Lower leg skin (tissue), 4 donors: ENCODE results near the gene ZBTB8B. TPM values are rescaled to one million over a fixed set of nuclear protein-coding genes. Genes with fewer than 3 reads are reported as not detected.

Source experiments
- DNase-seq, 2 donors: peaks; one replicate each; pipeline ENCODE4 v3.0.0-alpha.2; 2019; ENCODE audit warnings: low spot score in 2 of 2
- H3K4me3 ChIP-seq: fragments of 200-600 bp; sonication (generic); 2 replicates; pipeline ENCODE4 v1.5.1; 2017; ENCODE audit warnings: mild to moderate bottlenecking, low read depth; ENCODE audit not compliant: poor library complexity, severe bottlenecking
- CTCF ChIP-seq, 3 donors: fragments of 450-650 bp; IDR thresholded peaks; one replicate each; pipeline ENCODE4 v1.5.1; 2016; ENCODE audit warnings: antibody characterized with exemption in 3 of 3, mild to moderate bottlenecking in 3 of 3, moderate library complexity in 2 of 3
- POLR2A ChIP-seq, 2 donors: fragments of 450-650 bp; IDR thresholded peaks; one replicate each; pipeline ENCODE4 v1.6.1; 2016 to 2017; ENCODE audit warnings: antibody characterized with exemption in 2 of 2, mild to moderate bottlenecking in 1 of 2, moderate library complexity in 1 of 2
- WGBS, 2 donors: methylation state at CpG; one replicate each; pipeline ENCODE4 v1.1.5; 2018; 5-methylcytosine and 5-hydroxymethylcytosine counted together
- intact Hi-C: fragments of 100-400 bp; cut with DNase I; formaldehyde crosslinking; loops from one replicate; pipeline ENCODE4 v1.15.0; 2023; ENCODE audit warnings: low total_unique reads
- total RNA-seq, 4 donors: library from RNA; depleted of rRNA; stranded (reverse); fragments of >200 nt; gene quantifications; one replicate each; pipeline ENCODE4 v1.1.0, GENCODE V29; 2016

The ZBTB8B gene
- total RNA-seq, 4 donors from 2014 or later, result 0.02 TPM; not detected in 3

DNA sequence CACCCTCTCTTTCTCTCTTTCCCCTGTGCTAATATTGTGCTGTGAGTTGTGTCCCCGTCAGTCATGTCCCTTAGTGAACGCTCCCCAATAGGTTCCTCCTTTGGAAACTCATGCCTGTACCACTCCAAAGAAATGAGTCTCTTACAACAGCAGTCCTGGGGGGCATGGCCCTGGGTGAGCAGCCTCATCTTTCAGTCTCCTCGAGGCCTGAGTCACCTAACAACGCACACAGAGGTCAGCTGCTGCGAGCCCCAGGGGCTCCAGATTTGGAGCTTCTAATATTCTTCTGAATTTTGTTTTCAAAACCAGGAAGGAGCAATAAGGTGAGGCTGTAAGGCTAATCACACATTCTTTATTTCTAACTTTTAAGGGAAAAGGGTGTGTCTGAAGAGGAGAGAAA, 43.9 kb downstream of the ZBTB8B start:
- no peak for DNase-seq
- no peak overlapping the region for H3K4me3 ChIP-seq
- TF ChIP-seq CTCF (IDR thresholded peaks at IDR 0.05) (no peak), POLR2A (IDR thresholded peaks at IDR 0.05) (no peak)
- intact Hi-C loops, result no loop called here
- 75 to 79% methylated on average over 5 of the region's 5 CpGs for WGBS, 2 donors

DNA sequence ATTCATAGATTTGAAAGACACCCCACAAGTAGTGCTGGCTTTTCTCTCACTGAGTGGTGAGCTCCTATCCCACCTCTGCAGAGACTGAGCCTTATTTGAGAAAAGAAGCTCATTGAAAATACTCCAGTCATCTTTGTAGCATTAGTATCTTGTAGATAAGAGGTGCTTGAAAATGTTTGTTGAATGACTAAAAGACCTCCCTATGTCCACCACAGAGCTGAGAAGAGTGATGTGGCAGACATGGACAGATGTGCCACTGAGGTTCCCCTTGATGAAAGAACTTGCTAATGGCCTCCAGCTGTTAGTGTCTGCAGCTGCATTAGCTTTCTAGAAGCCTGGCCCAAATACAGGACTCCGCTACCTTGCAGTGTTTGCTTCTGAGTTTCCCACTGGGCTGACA, 45.1 kb downstream of the ZBTB8B start:
- H3K4me3 ChIP-seq, result no peak overlapping the region
- WGBS, 2 donors, result 89 to 91% methylated on average over 1 of the region's 1 CpG
- intact Hi-C loops, result no loop called here
- TF ChIP-seq CTCF (IDR thresholded peaks at IDR 0.05) (no peak), POLR2A (IDR thresholded peaks at IDR 0.05) (no peak)
- DNase-seq, result no peak

Other genes with a start within 250 kb of the ZBTB8B start
- gene TMEM234, start 242.7 kb upstream of the ZBTB8B start, total RNA-seq, result 10 to 100 TPM in 2 of 4 donors, 1 to 10 TPM in 2; 2.7 to 14.8 (median 9.0) TPM
- gene EIF3I, start 242.7 kb upstream of the ZBTB8B start, total RNA-seq, result 100 to 1,000 TPM; 128 to 189 (median 169) TPM
- 1 to 10 TPM in 1 of 4 donors, under 1 TPM in 2, not detected in 1; 0.42 to 1.4 (median 0.51) TPM for gene FAM167B, start 217.8 kb upstream of the ZBTB8B start, total RNA-seq
- 1 to 10 TPM in 3 of 4 donors, under 1 TPM in 1; 0.25 to 3.0 (median 2.0) TPM for gene LCK, start 213.8 kb upstream of the ZBTB8B start, total RNA-seq
- gene HDAC1, start 173.0 kb upstream of the ZBTB8B start, total RNA-seq, result 10 to 100 TPM; 45.7 to 53.9 (median 47.9) TPM
- gene MARCKSL1, start 128.8 kb upstream of the ZBTB8B start, total RNA-seq, result 10 to 100 TPM in 2 of 4 donors, 1 to 10 TPM in 2; 6.9 to 21.0 (median 11.1) TPM
- 10 to 100 TPM in 2 of 4 donors, 1 to 10 TPM in 2; 7.2 to 20.1 (median 8.7) TPM for gene FAM229A, start 102.6 kb upstream of the ZBTB8B start, total RNA-seq
- 1 to 10 TPM in 1 of 4 donors, under 1 TPM in 2, not detected in 1; 0.42 to 1.5 (median 0.84) TPM for gene TSSK3, start 102.5 kb upstream of the ZBTB8B start, total RNA-seq
- gene BSDC1, start 70.6 kb upstream of the ZBTB8B start, total RNA-seq, result 100 to 1,000 TPM in 3 of 4 donors, 10 to 100 TPM in 1; 72.5 to 147 (median 105) TPM
- gene ZBTB8A, start 74.4 kb downstream of the ZBTB8B start, total RNA-seq, result 1 to 10 TPM in 3 of 4 donors, under 1 TPM in 1; 0.99 to 5.8 (median 2.8) TPM
- gene ZBTB8OS, start 185.5 kb downstream of the ZBTB8B start, total RNA-seq, result 10 to 100 TPM; 12.4 to 28.0 (median 18.8) TPM
- gene RBBP4, start 186.1 kb downstream of the ZBTB8B start, total RNA-seq, result 100 to 1,000 TPM in 3 of 4 donors, 10 to 100 TPM in 1; 97.8 to 104 (median 102) TPM
- gene SYNC, start 237.7 kb downstream of the ZBTB8B start, total RNA-seq, result 10 to 100 TPM in 1 of 4 donors, 1 to 10 TPM in 3; 2.8 to 16.9 (median 5.8) TPM